K562 (cell line): ENCODE measurements around the gene HPS5. TPM values are rescaled to one million over a fixed set of nuclear protein-coding genes. Genes with fewer than 3 reads are reported as not detected.

Experiments used
- ATAC-seq: fragments of 200-7000 bp; cut with Tn5 transposase; 3 replicates; pipeline ENCODE4 v1.9.1; 2020; ENCODE audit warnings: moderate library complexity
- BruUV-seq: library from RNA; stranded (reverse); fragments of 400-500 nt; replicated peaks from 2 replicates; lab custom pipeline; 2021; lab: Mats Ljungman, UMichigan
- CTCF ChIA-PET: fragments of 300-600 bp; formaldehyde crosslinking; extraction: SDS; loops from one replicate; lab custom pipeline; 2021; ENCODE audit warnings: low intra/inter-chr PET ratio; lab: Yijun Ruan, JAX
- POLR2A ChIA-PET: fragments of 300-600, 350-650 bp; sonication (Branson Sonifier 250); formaldehyde crosslinking; extraction: SDS; loops from one replicate; lab custom pipeline; 2021; ENCODE audit warnings: antibody characterized with exemption, inconsistent platforms; lab: Yijun Ruan, JAX
- DNase-seq, 4 experiments: peaks; one replicate each; pipeline versions ENCODE4 v3.0.0 to v3.0.0-alpha.2; 2011 to 2018; ENCODE audit warnings: low spot score in 3 of 4, mixed read lengths in 3 of 4; ENCODE audit errors: extremely low read depth in 1 of 4
- FAIRE-seq: peaks from 2 replicates; lab custom pipeline; 2011; peaks lifted over from hg19 to GRCh38; lab: Jason Lieb, UNC
- H2AFZ ChIP-seq: 2 replicates; pipeline ENCODE4 v1.6.0; 2011; ENCODE audit warnings: low read depth, low read length, control low read depth, inconsistent platforms
- H3K27ac ChIP-seq: fragments of 200-600 bp; 3 replicates; pipeline ENCODE4 v1.8.0; 2011; ENCODE audit warnings: low read depth, mild to moderate bottlenecking, control low read depth, inconsistent platforms, low read length, moderate library complexity, mixed read lengths; ENCODE audit errors: extremely low read depth
- H3K27me3 ChIP-seq, 2 experiments: fragments of 300-600 bp in 1 of 2; 2 replicates in 1 of 2; 3 replicates in 1 of 2; pipeline versions ENCODE4 v1.6.0 to v1.8.0; 2011; ENCODE audit warnings: inconsistent platforms in 2 of 2, low read length in 2 of 2, mild to moderate bottlenecking in 1 of 2, mixed read lengths in 1 of 2, moderate library complexity in 1 of 2; ENCODE audit not compliant: control insufficient read depth in 2 of 2, insufficient read depth in 2 of 2
- H3K36me3 ChIP-seq: fragments of 300-600 bp; 3 replicates; pipeline ENCODE4 v1.8.0; 2011; ENCODE audit warnings: mild to moderate bottlenecking, low read length, inconsistent platforms; ENCODE audit not compliant: control insufficient read depth, insufficient read depth
- H3K4me1 ChIP-seq, 2 experiments: fragments of 200-600 bp in 1 of 2; replicated peaks in 1 of 2; 2 replicates in 1 of 2; 3 replicates in 1 of 2; pipeline versions ENCODE4 v1.5.1 to v1.8.0; 2011; ENCODE audit warnings: inconsistent platforms in 2 of 2, low read length in 2 of 2, mild to moderate bottlenecking in 1 of 2, mixed read lengths in 1 of 2, moderate library complexity in 1 of 2; ENCODE audit not compliant: control insufficient read depth in 2 of 2, insufficient read depth in 2 of 2
- H3K4me2 ChIP-seq: 2 replicates; pipeline ENCODE4 v1.6.1; 2011; ENCODE audit warnings: low read length, control low read depth, inconsistent platforms, mixed read lengths; ENCODE audit not compliant: insufficient read depth
- H3K4me3 ChIP-seq: fragments of 200-600 bp; sonication (generic), shearing (Covaris generic); 2 replicates; pipeline ENCODE4 v1.5.1; 2016; ENCODE audit warnings: control low read depth, inconsistent platforms
- H3K79me2 ChIP-seq: fragments of 200-600 bp; 3 replicates; pipeline ENCODE4 v1.8.0; 2011; ENCODE audit warnings: low read length, inconsistent platforms; ENCODE audit not compliant: control insufficient read depth, insufficient read depth
- H3K9ac ChIP-seq, 2 experiments: 2 replicates each; pipeline versions ENCODE4 v1.6.0 to v1.6.1; 2011; ENCODE audit warnings: low read depth in 2 of 2, low read length in 2 of 2, control low read depth in 1 of 2, inconsistent platforms in 1 of 2, mild to moderate bottlenecking in 1 of 2, mixed read lengths in 1 of 2; ENCODE audit not compliant: insufficient read depth in 1 of 2
- H3K9me1 ChIP-seq: one replicate; pipeline ENCODE4 v1.6.0; 2011; ENCODE audit warnings: inconsistent platforms, mild to moderate bottlenecking, low read length, moderate library complexity; ENCODE audit not compliant: control insufficient read depth, insufficient read depth
- H3K9me3 ChIP-seq: replicated peaks from 2 replicates; pipeline ENCODE4 v1.5.1; 2011; ENCODE audit warnings: low read depth, low read length, inconsistent platforms; ENCODE audit not compliant: control insufficient read depth, insufficient read depth
- H4K20me1 ChIP-seq: replicated peaks from 2 replicates; pipeline ENCODE4 v1.6.1; 2011; ENCODE audit warnings: low read length, inconsistent platforms, mixed read lengths; ENCODE audit not compliant: control insufficient read depth, insufficient read depth
- GABPA ChIP-seq: fragments of 200-800 bp; sonication (Bioruptor generic); conservative IDR thresholded peaks from 2 replicates; pipeline ENCODE4 v1.6.1; 2016; ENCODE audit warnings: low read depth, missing genetic modification characterization, missing compliant biosample characterization
- MITF ChIP-seq: IDR thresholded peaks from 2 replicates; pipeline ENCODE4 v1.6.1; 2014; ENCODE audit warnings: antibody characterized with exemption
- SNRNP70 ChIP-seq: fragments of 200-400 bp; formaldehyde crosslinking; optimal IDR thresholded peaks from 2 replicates; pipeline ENCODE3; 2017; ENCODE audit warnings: low read depth, low read length
- ZNF592 ChIP-seq: fragments of 450-650 bp; IDR thresholded peaks from 2 replicates; pipeline ENCODE4 v1.6.1; 2017; ENCODE audit warnings: antibody characterized with exemption, mild to moderate bottlenecking
- WGBS: fragments of 100-300 bp; shearing (Covaris generic); methylation state at CpG from one replicate; pipeline ENCODE4 v1.1.6; 2016; ENCODE audit warnings: low coverage, mixed read lengths; ENCODE audit not compliant: insufficient coverage; ENCODE audit errors: missing lambda C conversion rate; 5-methylcytosine and 5-hydroxymethylcytosine counted together
- in situ Hi-C: fragments of 300-500 bp; cut with MboI; formaldehyde crosslinking; loops from 4 replicates; pipeline ENCODE4 v1.15.0; 2018; ENCODE audit warnings: inconsistent platforms, mixed read lengths
- intact Hi-C: fragments of 100-400 bp; cut with micrococcal nuclease; formaldehyde crosslinking; loops from 2 replicates; pipeline ENCODE4 v1.14.2; 2022
- polyA plus RNA-seq, 8 experiments: library from polyadenylated mRNA; depleted of rRNA in 4 of 8; stranded (reverse) in 5 of 8; unstranded in 3 of 8; fragments of >200 nt; fragmentation: Nextera tagmentation in 2 of 8; fragmentation: Illumina TruSeq in 1 of 8; extraction: Ambion mirVana in 2 of 8; extraction: Trizol in 1 of 8; gene quantifications; 2 replicates each; pipeline versions ENCODE4 v1.2.1 to v1.2.3, GENCODE V29; 2011 to 2014; ENCODE audit warnings: inconsistent platforms in 1 of 8, missing spikeins in 1 of 8
- total RNA-seq, 7 experiments: library from RNA; depleted of rRNA in 6 of 7; stranded (reverse); fragments of >200 nt in 6 of 7; fragmentation: Illumina TruSeq in 2 of 7; extraction: Trizol in 2 of 7; gene quantifications; 2 replicates each; pipeline versions ENCODE4 v1.2.1 to v1.2.3, GENCODE V29; 2011 to 2021; ENCODE audit warnings: low replicate concordance in 1 of 7

Gene HPS5
- total and polyA plus RNA-seq, 9 of the 15 experiments (the other 6 are each of a cell fraction or from before 2014, with no cell fraction given), result 12.2 to 28.1 (median 16.8) TPM

DNA sequence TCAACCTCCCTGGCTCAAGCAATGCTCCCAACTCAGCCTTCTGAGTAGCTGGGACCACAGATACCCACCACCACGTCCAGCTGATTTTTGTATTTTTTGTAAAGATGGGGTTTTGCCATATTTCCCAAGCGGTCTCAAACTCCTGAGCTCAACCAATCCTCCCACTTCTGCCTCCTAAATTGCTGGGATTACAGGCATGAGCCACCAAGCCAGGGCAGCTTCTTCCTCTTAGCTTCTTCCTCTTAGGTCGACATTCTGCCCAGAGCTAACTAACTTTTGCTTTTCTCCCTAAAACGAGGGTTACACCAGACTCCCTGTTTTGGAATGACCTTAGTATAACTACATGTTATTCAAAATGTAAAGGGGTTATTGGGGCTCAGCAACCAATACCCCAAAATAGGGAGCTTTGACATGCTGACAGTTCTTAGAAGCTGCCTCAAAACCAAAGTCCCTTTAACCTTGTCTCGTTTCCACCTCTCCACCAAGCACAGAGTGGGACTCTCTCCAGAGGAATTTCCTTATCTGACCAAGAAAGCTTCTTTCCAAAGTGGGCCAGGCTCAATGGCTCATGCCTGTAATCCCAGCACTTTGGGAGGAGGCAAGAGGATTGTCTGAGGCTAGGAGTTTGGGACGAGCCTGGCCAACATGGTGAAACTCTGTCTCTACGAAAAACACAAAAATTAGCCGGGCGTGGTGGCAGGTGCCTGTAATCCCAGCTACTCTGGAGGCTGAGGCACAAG lies 7.0 kb downstream of the HPS5 start:
- H3K4me1 ChIP-seq, result peaks cover 8 to 34% of the 10 kb centered on the region in 2 experiments; a peak in 4 of 5 replicates
- peak overlapping the region in 1 of 2 experiments; percentile 3; a peak in 2 of 4 replicates for H3K9ac ChIP-seq
- DNase-seq (no peak), FAIRE-seq (no peak), ATAC-seq (peak; percentile 12)
- no peak overlapping the region for H3K4me3 ChIP-seq
- no peaks in the 10 kb centered on the region for H3K27me3 ChIP-seq
- no peaks in the 10 kb centered on the region for H4K20me1 ChIP-seq
- in situ Hi-C loops (no loop called here), intact Hi-C loops (no loop called here)
- H3K79me2 ChIP-seq, result peaks cover 65% of the 10 kb centered on the region
- no peaks in the 10 kb centered on the region for H3K9me1 ChIP-seq
- H3K27ac ChIP-seq, result peak overlapping the region; percentile 54; the same call in 2 of the 3 replicates
- WGBS, result 30% methylated on average over 9 of the region's 9 CpGs
- ChIA-PET POLR2A (interaction anchor here (0.7 to 1.8 kb wide), 7 partner anchors 9 to 81 kb away, joined by 3 to 9 read pairs (median 3); no protein-coding TSS in a partner anchor), CTCF (no interaction called here)
- BruUV-seq, result no TSS peak
- no peaks in the 10 kb centered on the region for H3K9me3 ChIP-seq
- H3K36me3 ChIP-seq, result peaks cover 47% of the 10 kb centered on the region
- peak overlapping the region; percentile 21 for H3K4me2 ChIP-seq
- TF ChIP-seq SNRNP70 (no peak), MITF (no peak), ZNF592 (0 out of 2 replicates have a peak, but pooled peaks have one; percentile 13), GABPA (no peak)
- H2AFZ ChIP-seq, result 0 out of 2 replicates have a peak overlapping the region, but pooled peaks have one; percentile 11
